Kasumi-1 (cell line): ENCODE measurements around the gene SPATA2L.
"Not testable (repeated sequence)": the region's sequence is repeated elsewhere in the genome, so short reads cannot be mapped to it uniquely, and the experiment has no call there.

Experiments
- DNase-seq, 2 experiments: peaks; one replicate each; lab custom pipeline; 2025; lab: John Stamatoyannopoulos, UW

Gene SPATA2L

DNA sequence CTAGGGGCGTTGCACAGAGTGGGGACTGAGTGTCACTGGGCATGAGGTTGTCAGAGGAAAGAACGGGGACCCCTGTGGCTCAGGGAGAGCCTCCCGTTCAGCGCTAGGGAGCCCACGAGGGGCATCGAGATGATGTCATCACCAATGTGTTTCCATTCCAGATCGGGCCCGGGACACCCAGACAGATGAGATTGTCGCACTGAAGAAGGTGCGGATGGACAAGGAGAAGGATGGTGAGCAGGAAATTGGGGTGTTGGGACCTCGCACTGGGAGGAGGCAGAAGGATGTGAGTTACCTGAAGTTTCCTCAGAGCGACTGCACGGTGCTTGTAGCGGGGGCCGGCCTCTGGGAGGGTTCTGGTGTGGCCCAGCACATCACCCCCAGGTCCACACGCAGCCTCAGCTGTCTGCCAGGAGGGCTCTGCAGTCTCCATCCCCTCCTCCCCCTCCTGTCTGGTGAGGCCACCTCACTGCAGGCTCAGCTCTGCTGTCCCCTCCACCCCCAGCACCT is 11.1 kb downstream of the SPATA2L start:
- DNase-seq = no peak

DNA sequence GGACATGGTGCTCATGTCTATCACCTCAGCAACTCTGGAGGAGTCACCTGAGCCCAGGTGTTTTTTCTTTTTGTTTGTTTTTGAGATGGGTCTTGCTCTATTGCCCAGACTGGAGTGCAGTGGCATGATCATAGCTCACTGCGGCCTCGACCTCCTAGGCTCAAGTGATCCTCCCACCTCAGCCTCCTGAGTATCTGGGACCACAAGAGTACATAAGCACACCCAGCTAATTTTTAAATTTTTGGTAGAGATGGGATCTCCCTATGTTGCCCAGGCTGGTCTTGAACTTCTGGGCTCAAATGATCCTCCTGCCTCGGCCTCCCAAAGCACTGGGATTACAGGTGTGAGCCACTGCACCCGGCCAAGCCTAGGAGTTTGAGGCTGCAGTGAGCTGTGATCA is 11.9 kb downstream of the SPATA2L start:
- DNase-seq = not testable (repeated sequence)

DNA sequence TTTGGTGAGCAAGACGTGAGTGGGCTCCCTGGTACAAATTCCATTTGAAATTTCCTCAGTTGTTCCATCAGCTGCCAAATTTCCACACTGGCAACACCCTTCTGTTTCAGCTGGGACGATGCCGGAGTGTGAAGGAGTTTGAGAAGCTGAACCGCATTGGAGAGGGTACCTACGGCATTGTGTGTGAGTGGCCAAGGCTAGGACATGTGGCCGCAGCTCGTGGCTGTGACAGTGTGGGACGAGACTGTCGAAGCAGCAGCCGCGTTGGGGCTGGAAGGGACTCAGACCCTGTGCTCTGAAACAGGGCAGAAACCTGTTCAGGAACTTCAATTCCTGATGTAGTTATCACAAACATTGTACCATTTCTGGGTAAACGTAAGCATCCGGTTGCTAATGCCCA is 12.4 kb downstream of the SPATA2L start:
- no peak for DNase-seq

DNA sequence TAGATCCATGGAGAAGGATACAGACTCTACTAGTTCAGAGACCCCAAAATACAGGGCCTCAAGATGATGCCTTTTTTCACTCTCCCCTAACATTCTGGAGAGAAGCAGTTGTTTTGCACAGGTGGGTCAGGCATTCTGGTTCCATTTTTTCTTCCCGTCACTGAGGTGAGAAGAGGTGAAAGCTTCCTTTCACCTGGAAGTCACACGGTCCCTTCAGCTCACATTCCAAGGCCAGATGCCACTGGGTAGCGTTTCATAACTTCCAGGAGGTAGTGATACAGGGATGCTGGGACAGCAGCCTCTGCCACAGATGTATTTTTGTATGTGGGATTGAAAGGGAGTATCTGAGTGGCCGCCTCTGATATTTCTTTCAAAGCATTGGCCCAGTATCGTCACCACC is 13.1 kb downstream of the SPATA2L start:
- DNase-seq = no peak

DNA sequence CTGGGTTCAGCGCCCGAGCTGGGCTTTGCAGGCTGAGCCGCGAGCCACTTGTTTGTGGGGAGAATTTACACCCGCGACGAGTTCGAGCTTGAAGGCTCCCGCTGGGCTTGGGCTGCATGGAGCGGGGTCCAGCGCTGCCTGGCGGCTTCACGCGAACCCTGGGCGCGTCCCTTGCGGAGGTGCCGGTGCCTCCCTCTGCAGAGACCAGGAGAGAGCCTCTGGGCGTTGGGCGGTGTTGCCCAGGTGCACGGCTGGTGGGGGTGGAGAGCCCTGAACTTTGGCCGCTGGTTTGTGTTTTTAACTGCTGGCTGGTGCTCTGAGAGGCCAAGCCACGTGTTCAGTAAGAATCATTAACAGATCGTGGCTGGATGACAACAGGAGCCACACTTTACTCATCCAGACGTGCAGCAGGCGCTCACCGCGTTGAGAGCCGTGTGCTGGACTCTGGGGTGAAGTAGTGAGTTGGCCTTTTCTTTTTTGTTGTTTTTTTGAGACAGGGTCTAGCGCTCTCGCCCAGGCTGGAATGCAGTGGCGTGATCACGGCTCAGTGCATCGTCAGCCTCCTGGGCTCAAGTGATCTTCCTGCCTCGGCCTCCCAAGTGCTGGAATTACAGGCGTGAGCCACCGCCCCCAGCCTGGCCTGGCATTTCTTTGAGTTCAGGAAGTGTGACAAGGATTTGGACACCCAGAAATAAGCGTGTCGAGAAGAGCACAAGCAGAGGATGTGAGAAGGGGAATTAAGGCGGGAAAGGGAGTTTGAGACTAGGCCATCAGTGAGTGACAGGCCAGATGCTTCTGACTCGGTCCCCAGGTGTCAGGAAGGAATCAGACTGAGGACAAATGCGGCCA is 14.2 kb downstream of the SPATA2L start:
- DNase-seq = no peak

DNA sequence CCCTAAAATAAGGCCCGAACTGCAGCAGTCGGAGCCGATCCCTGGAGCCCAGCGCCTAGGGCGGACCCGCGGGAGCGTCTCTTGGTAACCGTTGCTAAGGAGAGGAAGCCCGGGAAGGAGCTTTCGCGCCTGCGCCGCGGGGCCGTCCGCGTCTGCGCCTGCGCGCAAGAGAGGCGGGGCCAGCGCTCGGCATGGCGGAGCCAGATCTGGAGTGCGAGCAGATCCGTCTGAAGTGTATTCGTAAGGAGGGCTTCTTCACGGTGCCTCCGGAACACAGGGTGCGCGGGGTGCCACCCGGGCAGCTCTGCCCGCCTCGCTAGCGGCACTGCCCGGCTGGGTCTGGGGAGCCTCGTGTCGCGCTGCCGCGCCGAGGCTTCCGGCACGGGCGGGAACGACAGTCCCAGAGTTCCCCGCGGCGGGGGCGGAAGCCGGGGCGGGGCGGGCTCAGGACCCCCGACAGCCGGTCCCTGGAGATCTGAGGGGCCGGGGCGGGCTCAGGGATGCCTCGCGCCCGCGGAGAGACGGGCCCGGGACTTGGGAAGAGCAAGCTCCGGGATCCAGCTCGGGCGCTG is 14.9 kb downstream of the SPATA2L start, which contains the start of gene CDK10:
CDK10 (plus strand) TSS at position 170 of the 572 bp plus-strand sequence; CDS start at position 192, 22 bp downstream.
- peak; percentile 82 to 86 for DNase-seq

DNA sequence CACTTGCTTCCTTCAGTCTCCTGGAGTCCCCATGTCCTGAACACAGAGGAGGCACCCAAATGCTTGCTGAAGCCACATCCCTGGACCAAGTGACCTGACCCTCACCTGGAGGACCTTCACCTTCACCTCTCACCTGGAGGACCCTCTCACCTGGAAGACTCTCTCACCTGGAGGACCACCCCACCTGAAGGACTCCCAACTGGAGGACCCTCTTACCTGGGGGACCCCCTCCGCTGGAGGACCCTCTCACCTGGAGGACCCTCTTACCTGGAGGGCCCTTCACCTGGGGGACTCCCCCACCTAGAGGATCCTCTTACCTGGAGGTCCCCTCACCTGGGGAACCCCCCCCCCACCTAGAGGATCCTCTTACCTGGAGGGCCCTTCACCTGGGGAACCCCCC is 15.6 kb downstream of the SPATA2L start:
- no peak for DNase-seq

DNA sequence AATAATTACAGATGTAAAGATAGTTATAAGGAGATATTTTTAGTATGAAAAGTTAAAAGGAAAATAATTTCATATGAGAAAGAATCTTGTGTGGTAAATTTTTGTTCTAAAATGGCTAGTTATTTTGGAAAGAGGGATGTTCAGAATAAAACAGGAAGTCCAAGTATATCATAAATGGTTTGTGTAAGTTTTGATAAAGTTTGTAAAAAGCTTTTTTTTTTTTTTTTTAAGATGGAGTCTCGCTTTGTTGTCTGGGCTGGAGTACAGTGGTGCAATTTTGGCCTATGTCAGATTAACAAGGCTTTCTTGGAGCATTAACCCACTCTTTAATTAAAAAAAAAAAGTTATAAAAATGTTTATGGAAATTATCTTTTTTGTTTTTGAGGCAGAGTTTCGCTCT is 23.2 kb downstream of the SPATA2L start:
- peak in 1 of 2 experiments; percentile 22 for DNase-seq

DNA sequence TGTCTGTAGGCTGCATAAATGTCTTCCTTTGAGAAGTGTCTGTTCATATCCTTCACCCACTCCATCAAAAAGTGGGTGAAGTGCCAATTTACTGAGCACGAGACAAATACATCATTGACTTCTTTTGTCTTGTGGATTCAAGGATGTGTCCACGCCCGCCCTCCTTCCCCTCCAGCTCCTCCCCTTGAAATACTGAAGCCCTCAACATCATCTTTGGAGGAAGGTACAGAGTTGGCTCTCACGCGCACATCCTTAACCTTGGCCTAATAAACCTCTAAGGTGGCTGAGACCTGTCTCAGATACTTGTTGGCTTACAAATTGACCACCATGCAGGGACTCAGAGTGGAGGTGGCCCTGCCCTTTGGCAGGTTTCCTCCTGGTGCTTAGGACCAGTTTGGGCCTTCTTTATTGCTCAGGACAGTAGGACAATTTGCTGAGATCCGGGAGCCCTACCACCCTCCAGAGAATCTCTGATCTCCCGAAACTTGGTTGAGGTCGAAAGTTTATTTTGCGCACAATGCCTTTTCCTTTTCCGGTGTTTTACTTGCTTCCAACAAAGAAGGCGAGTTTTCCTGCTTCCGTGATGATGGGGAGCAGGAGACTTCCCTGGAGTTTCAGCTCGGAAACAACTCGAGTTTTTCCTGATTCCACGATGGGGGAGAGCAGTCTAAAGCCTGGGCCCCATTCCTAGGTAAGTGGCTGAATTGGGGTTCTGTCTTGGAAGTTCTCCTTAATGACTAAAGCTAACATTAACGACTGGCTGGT is 29.1 kb downstream of the SPATA2L start:
- no peak for DNase-seq

DNA sequence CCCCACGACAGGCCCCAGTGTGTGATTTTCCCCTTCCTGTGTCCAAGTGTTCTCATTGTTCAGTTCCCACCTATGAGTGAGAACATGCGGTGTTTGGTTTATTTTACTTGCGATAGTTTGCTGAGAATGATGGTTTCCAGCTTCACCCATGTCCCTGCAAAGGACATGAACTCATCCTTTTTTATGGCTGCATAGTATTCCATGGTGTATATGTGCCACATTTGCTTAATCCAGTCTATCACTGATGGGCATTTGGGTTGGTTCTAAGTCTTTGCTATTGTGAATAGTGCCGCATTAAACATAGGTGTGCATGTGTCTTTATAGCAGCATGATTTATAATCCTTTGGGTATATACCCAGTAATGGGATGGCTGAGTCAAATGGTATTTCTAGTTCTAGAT is 29.9 kb downstream of the SPATA2L start:
- DNase-seq = not testable (repeated sequence)

DNA sequence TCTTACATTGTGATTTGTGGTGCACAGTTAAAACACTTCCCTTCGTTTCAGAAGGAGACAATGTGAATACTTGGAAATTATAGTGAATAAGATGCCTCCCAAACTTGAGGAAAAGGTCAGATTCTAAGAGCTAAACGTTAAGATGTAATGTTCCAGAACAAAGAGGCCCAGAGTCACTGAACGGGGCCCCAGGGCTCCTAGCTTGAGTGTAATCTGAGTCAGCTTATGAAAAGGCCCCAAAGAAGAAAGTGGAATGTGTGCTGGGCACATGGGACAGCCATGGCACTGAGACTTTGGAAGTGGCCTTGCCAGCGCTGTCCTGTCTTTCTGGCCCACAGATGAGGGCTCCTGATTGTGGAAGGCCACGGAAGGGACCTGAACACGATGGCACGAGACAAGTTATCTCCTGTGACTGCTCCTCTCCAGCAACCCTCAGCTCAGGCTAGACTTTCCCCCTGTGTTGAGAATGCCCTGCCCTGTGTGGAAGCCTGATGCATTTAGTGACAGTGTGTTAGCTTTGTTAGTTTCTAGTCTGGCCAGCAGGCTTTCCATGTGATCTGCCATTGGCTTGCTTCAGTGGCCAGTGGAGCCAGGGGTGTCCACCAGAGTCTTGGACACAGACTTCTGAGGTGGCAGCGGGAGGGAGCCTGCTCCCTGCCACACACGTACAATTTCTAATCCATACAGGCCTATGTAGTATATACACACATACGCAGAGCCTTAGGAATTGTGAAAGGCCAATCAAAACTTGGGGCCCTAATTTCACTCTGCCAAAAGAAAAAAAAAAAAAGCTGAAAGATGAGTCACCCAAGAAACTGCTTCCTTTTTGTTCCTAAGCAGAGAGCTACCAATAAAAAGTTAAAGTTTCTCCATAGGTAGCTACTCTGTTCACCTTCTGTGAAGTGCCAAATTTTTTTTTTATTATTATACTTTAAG is 30.7 kb downstream of the SPATA2L start:
- peak in 1 of 2 experiments; percentile 16 for DNase-seq

DNA sequence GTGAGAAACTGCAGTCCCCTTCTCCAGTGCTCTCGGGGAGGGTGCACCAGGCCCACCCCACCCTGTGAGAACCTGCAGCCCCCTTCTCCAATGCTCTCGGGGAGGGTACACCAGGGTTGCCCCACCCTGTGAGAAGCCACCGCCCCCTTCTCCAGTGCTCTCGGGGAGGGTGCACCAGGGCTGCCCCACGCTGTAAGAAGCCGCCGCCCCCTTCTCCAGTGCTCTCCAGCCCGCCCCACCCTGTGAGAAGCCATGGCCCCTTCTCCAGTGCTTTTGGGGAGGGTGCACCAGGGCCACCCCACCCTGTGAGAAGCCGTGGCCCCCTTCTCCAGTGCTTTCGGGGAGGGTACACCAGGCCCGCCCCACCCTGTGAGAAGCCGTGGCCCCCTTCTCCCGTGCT is 31.8 kb downstream of the SPATA2L start:
- no peak for DNase-seq

DNA sequence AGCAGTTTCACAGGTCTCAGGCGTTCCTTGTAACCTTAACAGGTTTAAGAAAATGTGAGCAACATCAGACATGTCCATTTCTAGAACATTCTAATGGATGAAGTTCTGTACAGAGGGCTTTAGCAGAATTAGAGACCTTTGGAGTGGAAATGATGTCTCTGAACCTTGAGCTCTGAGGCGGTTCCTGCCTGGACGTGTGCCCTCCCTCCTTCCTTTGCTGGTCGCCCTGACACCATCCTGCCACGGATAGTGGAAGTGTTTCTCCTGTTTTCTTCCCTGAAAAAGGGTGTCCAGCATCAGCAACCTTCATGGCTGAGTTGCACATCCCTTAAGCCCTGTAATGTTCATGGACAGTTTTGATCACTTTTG is 32.7 kb downstream of the SPATA2L start:
- no peak for DNase-seq

DNA sequence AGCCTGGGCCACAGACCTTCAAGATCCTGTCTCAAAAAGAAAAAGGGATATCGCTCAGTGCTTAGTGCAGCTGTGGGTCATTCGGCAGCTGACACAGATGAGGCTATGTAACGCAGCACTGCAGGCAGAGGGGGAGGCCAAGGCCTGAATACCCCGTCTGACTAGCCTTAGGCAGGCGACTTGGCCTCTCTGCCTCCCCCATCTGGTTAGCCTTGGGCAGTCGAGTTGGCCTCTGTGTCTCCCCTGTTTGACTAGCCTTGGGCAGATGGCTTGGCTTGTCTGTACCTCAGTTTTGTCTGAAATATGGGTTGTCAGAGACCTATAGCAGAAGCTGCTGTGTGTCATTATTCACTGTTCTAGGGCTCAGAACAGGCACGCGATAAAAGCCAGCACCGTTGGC is 33.9 kb downstream of the SPATA2L start:
- DNase-seq = no peak

DNA sequence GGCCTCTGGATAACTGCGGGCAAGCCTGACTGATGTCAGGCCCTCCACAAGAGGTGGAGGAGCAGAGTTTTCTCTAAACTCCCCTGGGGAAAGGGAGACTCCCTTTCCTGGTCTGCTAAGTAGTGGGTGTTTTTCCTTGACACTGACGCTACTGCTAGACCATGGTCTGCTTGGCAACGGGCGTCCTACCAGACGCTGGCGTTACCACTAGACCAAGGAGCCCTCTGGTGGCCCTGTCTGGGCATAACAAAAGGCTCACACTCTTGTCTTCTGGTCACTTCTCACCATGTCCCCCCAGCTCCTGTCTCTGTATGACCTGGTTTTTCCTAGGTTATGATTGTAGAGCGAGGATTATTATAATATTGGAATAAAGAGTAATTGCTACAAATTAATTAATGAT is 34.5 kb downstream of the SPATA2L start:
- not testable (repeated sequence) for DNase-seq

DNA sequence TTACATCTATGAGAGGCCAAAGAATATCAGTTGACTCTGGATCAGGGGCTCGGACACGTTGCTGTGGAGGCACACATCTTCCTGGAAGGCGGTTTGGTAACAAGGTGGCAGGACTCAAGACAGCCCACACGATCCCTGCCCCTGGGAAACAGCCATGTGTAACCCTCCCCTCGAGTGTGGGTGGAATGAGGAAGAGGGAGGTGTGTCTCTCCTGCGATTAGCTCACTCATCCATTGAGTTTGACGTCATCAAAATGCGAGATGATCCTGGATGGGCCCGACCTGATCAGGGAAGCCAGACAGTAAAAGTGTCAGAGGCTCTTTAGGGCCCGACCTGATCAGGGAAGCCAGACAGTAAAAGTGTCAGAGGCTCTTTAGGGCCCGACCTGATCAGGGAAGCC is 37.3 kb downstream of the SPATA2L start:
- not testable (repeated sequence) for DNase-seq

DNA sequence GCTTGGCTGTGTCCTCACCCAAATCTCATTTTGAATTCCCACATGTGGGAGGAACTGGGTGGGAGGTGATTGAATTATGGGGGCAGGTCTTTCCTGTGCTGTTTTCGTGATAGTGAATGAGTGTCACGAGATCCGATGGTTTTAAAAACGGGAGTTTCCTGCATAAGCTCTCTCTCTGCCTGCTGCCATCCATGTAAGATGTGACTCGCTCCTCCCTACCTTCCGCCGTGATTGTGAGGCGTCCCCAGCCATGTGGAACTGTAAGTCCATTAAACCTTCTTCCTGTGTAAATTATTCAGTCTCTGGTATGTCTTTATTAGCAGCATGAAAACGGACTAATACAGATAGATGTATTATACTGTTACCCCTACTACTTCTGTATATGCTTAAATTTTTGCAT is 40.3 kb downstream of the SPATA2L start:
- no peak for DNase-seq

DNA sequence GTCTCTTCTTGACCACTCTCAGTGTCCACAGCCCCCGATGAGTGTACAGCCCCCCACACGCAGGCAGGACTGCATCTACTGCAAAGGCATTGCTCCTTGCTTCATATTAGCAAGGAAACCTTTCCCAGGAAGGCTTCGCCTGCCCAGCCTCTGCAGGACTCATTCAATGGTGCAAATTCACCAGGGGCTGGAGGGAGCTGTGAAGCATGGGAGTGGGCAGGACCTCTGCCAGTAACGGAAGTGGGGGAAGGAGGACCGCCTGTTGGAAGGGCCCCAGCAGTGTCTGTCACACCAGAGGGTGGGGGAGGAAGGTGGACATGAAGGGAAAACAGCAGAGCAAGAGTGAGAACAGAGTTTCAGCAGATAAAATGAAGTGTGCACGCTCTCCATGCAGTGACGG is 41.4 kb downstream of the SPATA2L start:
- DNase-seq = no peak

DNA sequence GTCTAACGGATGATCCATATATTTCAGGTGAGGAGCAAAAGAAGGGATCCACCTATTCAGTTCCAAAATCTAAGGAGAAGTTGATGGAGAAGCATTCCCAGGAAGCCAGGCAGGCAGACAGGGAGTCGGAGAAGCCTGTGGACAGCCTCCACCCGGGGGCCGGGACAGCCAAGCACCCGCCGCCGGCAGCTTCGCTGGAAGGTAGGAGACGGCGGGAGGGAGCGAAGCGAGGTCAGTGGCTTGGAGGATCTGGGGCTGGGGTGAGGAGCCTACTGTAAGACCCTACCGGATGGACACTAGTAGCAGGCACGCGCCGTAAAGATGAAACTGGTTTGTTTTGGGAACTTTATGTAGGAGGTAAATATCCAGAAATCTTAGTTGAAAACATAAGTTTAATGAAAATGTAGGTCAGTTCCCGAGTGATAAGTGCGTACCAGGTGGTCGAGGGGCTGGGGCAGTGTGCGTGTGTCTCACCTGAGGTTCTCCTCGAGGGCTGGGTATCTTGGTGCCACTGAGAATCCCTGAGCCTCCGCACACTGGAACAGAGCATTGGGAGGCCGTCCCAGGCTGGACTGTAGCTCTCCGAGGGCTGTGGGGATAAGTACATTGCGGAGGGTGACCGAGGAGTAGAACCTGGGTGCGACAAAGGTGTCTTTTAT is 43.2 kb downstream of the SPATA2L start:
- peak in 1 of 2 experiments; percentile 21 for DNase-seq

DNA sequence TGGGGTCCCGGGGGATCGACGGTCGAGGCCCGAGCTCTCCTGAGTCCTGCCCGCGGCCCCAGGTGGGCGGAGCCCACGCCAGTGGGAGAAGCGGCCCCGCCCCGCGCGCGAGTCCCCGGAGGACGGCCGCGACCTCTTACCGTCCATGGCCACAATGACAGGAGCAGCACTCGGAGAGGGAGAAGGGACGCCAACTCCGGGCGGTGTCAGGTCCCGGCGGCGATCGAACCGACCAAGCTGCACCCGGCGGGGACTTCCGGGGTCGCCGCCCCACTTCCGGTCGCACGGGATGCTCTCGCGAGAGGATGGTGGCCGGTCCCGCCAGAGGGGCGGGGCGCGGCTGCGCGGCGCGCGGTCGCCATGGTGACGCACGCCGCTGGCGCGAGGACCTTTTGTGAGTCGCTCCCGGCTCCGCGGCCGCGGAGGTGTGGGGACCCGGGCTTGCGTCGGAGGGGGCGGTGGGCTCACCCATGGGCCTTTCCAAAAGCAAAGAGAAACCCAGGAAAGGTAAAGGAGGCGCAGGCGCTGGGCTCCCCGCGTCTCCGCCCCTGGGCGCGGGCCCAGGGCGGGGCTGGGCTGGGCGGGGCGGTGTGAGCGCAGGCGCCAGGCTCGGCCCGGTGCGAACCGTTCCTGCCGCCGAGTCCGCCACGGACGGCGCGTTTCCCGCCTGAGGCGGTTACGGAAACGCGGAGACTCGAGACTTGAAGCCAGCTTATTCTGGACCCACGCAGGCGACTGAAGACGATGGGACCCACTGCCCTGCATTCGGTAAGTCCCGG is 43.9 kb downstream of the SPATA2L start, which contains the start of the genes CHMP1A and SPATA33:
CHMP1A (minus strand) TSS at position 267 of the 779 bp plus-strand sequence; CDS start at position 147, 120 bp downstream.
SPATA33 (plus strand) TSS at position 395 of the 779 bp plus-strand sequence; CDS start at position 471, 76 bp downstream.
- DNase-seq = peak; percentile 54 to 61
